NCI-H345 treated with DMSO at 0.1 percent for 48 hours (cell line): Measurements from ENCODE around the gene GPR108.
"Not testable (repeated sequence)": the region's sequence is repeated elsewhere in the genome, so short reads cannot be mapped to it uniquely, and the experiment has no call there.

Experiments used
- DNase-seq: peaks from one replicate; lab custom pipeline; 2025; ENCODE audit not compliant: unreplicated experiment; lab: John Stamatoyannopoulos, UW

GPR108 gene

GRCh38 chr19:6737284-6737872, at the start of gene GPR108:
Gene GPR108, minus strand, starts transcription at chr19:6737580. Its CDS starts 4 bp downstream, at chr19:6737576.
- DNase-seq = peak; percentile 99

- no peak for DNase-seq
Measured at GRCh38 chr19:6779206-6779605, 41.8 kb upstream of the GPR108 start.

- DNase-seq = no peak
Measured at GRCh38 chr19:6778386-6778785, 41.0 kb upstream of the GPR108 start.

- DNase-seq = no peak
Measured at GRCh38 chr19:6777434-6777833, 40.1 kb upstream of the GPR108 start.

- no peak for DNase-seq
Measured at GRCh38 chr19:6776999-6777398, 39.6 kb upstream of the GPR108 start.

- not testable (repeated sequence) for DNase-seq
Measured at GRCh38 chr19:6776045-6776444, 38.7 kb upstream of the GPR108 start.

- DNase-seq = no peak
Measured at GRCh38 chr19:6774821-6775707, 37.7 kb upstream of the GPR108 start.

GRCh38 chr19:6773323-6773931, 36.0 kb upstream of the GPR108 start:
- DNase-seq = no peak

- no peak for DNase-seq
Measured at GRCh38 chr19:6772866-6773322, 35.5 kb upstream of the GPR108 start.

- no peak for DNase-seq
Measured at GRCh38 chr19:6772028-6772865, 34.9 kb upstream of the GPR108 start, which contains the start of gene VAV1. Gene VAV1, plus strand, starts transcription at chr19:6772708. Its CDS starts 100 bp downstream, at chr19:6772808.

- DNase-seq = not testable (repeated sequence)
Measured at GRCh38 chr19:6771648-6772027, 34.3 kb upstream of the GPR108 start.

- DNase-seq = no peak
Measured at GRCh38 chr19:6769006-6769619, 31.7 kb upstream of the GPR108 start.

- no peak for DNase-seq
Measured at GRCh38 chr19:6768236-6768785, 30.9 kb upstream of the GPR108 start.

GRCh38 chr19:6767357-6768235, 30.2 kb upstream of the GPR108 start, which contains the start of gene SH2D3A:
Gene SH2D3A, minus strand, starts transcription at chr19:6767435. Its CDS starts 3,687 bp downstream, at chr19:6763748.
- DNase-seq = peak; percentile 66

GRCh38 chr19:6767081-6767356, 29.6 kb upstream of the GPR108 start:
- DNase-seq = no peak

- DNase-seq = no peak
Measured at GRCh38 chr19:6766357-6767080, 29.1 kb upstream of the GPR108 start.

GRCh38 chr19:6765738-6766356, 28.5 kb upstream of the GPR108 start:
- no peak for DNase-seq

GRCh38 chr19:6762253-6762797, 24.9 kb upstream of the GPR108 start:
- DNase-seq = not testable (repeated sequence)
